GM21717 (cell line): ENCODE results near the gene GREB1L.

Source experiments
- ATAC-seq: cut with Tn5 transposase; IDR thresholded peaks from one replicate; pipeline ENCODE4 v1.9.1; 2021; ENCODE audit warnings: mild to moderate bottlenecking, moderate library complexity; ENCODE audit not compliant: unreplicated experiment

GREB1L gene

DNA sequence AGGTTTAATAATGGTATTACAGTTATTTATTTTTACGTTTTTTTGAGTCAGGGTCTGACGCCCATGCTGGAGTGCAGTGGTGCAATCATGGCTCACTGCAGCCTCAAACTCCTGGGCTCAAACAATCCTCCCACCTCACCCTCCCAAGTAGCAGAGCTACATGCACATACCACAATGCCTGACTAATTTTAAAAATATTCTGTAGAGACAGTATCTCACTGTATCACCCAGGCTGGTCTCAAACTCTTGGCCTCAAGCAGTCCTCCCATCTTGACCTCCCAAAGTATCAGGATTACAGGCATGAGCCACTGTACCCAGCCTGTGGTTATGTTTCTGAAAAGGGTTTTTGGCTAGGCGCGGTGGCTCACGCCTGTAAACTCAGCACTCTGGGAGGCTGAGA is 237.7 kb downstream of the GREB1L start:
- no peak for ATAC-seq

DNA sequence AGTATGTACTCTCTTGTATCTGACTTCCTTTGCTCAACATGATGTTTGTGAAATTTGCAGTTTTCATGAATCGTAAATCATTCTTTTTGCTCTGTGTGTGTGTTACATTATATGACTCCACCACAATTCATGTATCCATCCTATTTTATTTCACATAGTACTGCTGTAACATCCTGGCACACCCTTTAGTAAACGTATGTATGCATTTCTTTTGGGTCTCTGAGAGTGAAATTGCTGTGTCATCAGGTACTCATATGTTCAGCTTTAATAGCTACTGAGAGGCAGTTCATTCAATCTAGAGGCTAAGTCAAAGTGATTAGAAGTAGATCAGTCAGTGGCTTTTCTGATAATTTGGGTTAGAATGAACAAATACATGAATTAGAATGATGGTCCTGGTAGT is 239.7 kb downstream of the GREB1L start:
- ATAC-seq: no peak

DNA sequence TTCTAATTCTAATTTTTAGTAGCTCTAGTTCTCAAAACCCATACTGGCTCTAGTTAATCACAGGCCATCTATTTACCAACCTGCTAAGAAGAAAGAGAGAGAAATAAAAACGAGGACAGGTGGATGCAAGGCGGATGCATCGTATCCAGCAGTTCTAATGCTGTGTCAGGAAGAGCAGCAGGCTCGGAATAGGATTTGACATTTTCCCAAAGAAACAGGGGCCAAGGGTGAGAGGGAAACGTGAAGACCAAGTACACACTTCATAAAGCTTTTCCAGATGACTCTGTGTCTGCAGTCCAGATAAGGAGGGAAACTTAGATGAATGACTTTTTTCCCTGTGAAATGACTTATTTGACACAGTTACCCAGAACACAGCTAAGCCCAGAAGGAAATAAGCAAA is 241.0 kb downstream of the GREB1L start:
- ATAC-seq: no peak

DNA sequence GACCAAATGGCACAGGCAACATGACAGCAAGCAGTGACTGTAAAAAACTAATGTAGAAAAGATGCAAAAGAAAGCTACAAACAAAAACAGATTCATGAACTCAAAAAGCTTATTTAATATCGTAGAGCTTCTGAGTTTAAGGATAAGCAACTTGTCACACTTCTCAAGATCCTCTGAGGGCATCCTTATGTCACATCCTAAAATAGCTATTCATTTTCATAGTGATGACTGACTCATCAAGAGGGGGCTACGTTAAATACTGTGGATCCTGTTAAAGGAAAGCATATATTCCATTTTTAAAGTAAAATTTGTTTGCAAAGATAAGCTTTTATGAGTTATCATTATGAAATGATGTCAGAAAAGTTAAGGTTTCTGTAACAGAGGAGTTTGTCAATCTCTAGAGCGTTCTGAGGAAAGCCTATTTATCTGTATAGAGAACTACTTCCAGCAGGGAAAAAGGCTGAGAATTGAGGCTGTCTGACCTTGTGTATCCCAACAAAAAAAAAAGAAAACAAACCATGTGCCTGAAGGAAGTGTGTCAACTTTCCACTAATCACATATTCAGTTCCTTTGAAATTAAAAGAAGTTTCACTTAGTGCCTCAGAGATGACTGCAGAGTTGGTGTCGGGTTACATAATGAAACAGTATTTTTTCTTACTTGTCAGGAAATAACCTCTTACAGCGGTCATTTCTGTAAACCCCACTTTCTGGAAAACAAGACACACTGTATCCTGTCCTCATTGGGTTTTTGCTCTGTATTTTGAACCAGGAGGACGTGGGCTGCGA is 243.0 kb downstream of the GREB1L start:
- ATAC-seq: no peak

DNA sequence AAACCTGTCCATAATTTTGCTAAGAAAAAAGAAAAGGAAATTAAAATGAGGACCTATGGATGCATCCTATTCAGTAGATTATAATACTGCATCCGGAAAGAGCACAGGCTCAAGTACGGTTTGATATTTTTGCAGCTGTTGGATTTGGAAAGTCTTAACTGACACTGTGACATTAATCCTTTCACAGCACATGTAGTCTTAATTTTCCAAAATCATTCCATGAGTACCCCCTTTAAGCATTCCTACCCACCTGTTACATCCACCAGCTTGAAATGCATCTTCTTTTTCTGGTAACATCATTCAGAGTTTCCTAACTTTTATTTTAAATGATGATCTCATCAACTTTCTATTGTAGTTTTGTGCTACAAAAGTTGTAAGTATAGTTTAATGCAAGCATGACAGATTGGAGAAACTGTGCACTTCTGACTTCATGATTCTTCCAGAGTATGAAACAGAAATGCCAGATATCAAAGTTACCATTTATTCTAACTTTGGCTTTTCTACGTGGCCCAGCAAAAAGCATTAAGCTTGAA is 244.9 kb downstream of the GREB1L start:
- ATAC-seq: no peak

DNA sequence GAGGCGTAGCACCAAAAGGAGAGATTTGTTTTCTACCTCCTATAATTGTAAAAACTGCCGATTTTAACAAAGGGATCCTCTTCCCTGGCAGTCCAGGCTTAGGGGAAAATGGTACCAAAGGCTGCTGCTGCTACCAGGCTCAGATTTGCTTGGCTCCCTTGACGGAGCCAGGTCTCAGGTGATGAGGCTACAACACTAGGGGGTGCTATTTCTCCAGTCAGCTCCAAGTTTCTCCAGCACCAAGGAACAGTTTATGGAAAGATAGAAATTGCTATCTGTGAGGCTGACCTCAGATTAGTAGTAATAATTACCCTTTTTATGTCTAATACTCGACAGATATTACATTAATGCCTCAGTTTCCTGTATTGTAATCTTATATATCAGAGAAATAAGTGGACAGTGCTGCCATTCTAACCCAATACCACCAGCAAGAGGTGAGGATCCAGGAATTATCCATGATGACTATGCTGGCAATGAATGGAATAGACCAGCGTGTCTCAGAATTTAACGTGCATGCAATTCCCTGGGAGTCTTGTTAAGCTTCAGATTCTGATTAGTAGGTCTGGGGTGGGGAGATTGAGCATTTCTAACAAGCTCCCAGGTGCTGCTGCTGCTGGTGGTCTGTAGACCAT is 247.2 kb downstream of the GREB1L start:
- ATAC-seq: no peak

DNA sequence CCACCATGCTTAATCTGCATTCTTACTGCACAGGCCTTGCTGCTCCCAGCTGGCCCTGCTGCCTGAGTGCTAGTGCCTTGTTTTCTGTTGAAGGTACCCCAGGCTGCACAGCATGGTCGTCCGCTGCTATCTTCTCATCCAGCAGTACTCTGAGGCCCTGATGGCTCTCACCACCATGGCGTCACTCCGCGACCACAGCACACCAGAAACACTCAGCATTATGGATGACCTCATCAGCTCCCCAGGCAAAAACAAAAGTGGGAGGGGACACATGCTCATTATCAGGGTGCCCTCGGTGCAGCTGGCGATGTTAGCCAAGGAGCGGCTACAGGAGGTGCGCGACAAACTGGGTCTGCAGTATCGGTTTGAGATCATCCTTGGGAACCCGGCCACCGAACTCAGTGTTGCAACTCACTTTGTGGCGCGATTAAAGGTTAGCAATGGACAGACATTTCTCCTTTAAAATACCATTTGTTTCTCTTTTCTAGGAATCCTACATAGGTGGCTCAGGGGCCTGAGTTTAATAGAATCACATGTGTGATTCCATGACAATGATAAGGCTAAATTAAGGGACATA is 248.0 kb downstream of the GREB1L start:
- ATAC-seq: no peak

DNA sequence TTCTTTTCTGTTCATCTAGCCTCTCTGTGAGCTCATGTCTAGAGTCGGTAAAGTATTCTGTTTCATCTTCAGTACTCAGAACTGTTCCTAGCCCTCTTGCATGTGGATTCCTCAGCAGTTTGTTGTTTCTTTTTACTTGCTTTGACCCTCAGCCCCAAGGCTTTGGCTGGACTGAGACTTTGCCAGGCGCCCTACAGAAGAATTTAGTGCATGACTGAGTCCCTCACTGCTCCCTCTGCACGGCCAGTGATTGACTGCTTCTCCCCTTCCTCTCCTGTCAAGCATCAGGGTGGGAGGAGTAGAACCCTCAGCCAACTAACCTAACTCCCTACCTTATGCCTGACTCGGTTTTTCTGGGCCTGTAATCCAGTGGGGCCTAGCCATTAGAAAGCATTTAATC is 248.7 kb downstream of the GREB1L start:
- no peak for ATAC-seq

DNA sequence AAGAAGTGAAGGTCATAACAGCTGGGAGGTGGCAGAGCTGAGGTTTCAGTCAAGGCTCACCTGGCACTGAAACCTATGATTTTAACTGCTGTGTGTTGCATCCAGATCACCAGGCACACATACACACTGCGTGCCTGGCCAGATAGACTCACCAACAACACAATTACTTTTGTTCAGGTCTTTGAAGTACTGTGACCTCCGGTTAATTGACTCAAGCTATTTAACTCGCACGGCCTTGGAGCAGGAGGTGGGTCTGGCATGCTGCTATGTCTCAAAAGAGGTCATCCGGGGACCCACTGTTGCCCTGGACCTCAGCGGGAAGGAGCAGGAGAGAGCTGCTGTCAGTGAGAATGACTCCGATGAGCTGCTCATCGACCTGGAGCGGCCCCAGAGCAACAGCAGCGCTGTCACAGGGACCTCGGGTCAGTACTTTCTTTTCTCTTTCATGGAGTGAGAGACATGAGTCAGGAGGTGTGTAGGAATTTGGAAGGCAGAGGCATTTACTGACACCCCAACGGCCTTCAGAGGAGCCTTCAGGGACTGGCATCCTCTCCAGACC is 254.3 kb downstream of the GREB1L start:
- ATAC-seq: no peak

DNA sequence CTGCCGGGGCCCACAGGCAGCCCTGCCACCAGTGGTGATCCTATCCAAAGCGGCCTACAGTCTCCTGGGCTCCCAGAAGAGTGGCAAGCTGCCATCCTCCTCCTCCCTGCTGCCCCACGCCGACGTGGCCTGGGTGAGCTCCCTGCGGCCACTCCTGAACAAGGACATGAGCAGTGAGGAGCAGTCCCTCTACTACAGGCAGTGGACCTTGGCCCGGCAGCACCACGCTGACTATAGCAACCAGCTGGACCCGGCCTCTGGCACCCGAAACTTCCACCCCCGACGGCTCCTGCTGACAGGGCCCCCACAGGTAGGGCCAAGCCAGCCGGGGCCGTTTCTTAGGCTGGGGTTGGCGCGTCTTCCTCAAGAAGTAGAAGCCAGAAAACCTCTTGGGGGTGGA is 258.0 kb downstream of the GREB1L start:
- ATAC-seq: no peak

DNA sequence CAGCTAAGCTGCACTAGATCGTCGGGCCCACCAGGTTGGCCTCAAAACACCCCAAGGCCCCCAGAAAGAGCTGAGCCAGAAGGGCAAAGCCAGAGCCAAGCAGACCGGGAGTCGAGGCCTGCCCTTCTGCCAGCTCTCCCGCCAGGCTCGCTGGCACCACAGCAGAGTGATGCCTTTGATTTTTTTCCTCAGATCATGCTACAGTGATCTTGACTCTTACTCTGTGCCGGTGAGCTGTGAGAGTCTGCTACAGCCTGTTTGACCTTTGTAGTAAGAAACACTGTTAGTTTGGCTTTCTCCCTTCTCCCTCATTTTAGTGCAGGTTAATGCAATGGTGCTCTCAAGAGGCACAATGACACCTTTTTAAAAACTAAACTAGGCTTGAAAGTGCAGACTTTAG is 260.6 kb downstream of the GREB1L start:
- ATAC-seq: no peak

DNA sequence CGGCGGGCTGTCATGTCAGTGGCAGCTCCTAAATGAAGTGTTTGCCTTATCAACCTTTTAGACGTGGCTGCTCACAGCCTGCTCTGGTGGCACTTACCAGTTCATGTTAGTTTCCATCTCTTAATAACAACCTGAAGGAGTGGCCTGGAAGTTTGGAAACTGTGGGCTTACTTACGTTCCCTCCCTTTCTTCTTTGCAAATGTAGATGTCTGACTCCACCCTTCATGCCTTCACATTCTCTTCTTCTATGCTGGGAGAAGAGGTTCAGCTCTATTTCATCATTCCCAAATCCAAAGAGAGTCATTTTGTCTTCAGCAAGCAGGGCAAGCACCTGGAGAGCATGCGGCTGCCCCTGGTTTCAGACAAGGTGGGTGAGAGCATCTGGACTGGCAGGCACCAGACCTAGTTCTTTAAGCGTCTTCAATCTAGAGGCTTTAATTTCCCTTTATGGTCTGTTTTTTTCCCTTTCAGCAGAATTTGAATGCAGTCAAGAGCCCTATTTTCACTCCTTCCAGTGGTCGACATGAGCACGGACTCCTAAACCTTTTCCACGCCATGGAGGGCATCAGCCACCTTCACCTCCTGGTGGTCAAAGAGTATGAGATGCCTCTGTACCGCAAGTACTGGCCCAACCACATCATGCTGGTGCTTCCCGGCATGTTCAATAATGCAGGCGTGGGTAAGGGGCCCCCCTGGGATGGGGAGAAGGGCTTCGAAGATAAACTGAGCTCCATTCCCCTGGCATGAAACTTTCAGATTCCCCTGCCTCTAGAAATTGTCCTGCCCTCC is 266.1 kb downstream of the GREB1L start:
- no peak for ATAC-seq

DNA sequence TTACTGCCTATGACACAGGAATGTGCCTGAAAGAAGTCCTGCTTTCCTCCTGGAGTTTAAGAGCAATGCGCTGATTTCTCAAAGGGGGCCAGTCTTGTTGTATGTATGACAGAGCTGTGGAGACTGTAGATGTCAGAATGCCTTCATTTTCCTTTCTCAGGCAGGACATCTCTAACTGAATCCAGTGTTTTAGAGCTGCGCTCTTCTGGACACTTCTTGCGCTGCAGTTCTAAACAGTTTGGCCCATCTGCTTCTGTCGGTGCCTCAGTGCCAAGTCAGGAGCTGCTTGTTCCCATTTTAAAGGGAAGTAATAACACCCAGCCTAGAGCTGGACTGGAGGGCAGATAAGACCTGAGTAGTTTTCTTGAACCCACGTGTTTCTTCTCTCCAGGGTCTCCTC is 267.0 kb downstream of the GREB1L start:
- no peak for ATAC-seq

DNA sequence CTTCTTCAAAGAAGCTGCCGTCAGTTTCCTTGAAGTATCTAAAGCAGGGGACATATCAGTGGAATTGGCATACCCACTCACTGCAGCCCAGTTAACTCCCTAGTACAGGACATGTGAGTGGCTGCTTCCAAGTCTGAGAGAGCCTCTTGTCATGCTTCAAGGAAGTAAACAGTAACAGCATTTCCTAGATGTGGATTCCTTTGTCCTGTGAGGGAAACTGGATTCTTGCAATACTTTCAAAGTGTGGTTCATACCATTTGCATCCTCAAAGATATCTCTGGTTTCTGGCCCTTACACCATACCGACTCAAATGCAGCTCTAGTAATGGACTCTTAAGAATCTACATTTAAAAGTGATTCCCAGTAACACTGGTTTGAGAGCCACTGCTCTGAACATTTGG is 271.3 kb downstream of the GREB1L start:
- no peak for ATAC-seq

DNA sequence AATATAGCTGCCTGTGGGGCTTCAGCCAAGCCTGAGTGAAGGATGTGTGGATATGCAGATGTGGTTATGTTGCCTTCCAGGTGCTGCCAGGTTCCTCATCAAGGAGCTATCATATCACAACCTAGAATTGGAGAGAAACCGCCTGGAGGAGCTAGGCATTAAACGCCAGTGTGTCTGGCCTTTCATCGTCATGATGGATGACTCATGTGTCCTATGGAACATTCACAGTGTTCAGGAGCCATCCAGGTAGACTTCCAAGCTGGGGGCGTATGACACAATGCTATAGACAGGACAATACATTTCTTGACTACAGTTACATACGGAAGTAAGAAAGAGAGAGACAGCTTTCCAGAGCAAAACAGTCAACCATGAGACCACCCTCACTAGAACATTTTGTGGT is 271.7 kb downstream of the GREB1L start:
- no peak for ATAC-seq

DNA sequence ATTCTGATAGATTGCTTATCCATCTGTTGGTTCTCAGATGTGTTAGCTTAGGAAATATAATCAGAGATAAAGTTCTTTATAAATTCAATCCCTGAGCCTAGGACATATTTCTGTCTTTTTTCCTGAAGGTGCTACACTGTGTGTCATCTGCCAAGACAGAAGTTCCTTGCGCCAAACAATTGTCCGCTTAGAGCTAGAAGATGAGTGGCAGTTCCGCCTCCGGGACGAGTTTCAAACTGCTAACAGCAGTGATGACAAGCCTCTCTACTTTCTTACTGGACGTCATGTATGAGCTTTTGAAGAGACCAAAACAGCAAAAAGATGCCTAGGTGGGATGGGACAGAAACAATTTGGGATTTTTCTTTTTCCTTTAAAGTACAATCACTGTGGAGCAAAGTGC is 280.5 kb downstream of the GREB1L start:
- no peak for ATAC-seq

DNA sequence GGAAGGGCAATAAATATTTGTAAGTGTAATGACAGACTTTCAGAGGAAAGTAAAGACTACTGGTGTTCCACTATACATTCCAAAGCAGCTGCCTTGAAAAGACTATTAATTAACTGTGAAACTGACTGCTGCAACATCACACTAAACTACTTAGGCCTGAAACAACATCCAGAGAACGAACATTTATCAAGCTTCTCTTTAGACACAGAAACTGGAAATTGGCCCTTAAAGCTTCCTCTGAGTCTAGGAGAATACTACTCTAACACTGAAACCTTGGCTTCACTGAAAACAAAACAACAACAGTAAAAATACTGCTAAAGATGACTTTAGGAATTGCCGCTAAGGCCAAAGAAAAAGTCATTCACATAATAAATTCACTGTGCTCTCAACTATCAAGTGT is 283.9 kb downstream of the GREB1L start:
- no peak for ATAC-seq

DNA sequence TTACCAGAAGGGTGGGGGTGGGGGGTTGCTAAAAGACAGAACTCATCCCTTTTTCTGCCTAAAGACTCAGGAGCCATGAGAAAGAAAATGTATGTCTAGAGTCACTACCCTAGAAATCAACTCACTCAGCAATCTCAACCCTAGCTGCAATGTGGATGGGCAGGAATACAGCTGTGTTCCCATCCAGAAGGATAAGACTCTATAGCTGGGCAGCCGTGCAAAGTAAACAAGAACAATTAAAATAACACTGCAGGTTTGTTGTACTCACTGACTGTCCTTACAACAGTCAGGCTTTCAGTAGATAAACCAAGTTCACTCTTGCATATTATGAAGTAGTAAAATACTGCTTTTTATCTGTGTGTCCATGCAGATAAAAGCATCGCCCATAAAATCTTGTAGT is 284.4 kb downstream of the GREB1L start:
- ATAC-seq: no peak

DNA sequence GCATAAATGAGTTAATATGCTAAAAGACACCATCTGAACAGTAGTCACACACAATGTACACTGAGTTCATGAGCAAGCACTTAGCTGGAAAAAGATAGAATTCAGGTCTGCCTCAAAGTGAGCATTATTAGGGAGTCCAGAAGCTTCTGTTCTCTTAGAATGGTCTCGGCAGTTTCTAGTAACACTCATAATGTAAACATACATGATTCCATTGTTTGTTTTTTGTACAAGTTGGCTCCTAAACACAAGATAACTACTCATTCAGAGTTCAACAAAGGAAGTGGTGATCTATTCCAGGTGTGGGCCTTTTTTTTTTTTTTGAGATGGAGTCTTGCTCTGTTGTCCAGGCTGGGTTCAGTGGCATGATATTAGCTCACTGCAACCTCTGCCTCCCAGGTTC is 292.3 kb downstream of the GREB1L start:
- no peak for ATAC-seq

DNA sequence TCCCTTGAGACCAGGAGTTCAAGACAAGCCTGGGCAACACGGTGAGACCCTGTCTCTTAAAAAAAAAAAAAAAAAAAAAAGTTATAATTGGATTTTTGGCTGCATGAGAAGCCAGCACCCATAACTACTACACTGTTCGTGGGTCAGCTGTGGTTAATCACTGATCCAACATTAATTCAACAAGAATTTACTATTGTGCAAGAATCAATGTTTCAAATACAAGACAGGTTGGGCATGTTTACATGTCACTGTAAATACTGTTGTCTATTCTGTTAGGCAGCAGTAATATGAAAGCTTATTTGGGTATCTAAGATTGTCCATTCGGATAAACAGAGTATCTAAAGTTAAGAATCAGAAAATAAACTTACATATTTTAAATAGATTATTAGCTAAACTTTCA is 296.2 kb downstream of the GREB1L start:
- no peak for ATAC-seq

DNA sequence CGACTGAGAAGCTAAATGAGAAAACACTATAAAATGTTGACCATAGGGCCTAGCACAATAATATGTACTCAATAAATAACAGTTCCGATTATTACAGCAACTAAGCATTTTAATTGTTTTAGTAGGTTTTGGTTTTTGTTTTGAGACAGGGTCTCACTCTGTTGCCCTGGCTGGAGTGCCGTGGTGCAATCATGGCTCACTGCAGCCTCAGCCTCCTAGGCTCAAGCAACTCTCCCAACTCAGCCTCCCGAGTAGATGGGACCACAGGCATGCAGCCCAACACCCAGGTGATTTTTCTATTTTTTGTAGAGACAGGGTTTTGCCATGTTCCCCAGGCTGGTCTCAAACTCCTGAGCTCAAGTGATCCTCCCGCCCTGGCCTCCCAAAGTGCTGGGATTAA is 304.4 kb downstream of the GREB1L start:
- no peak for ATAC-seq
